Left ventricle myocardium inferior (tissue), 1 donor: Measurements from ENCODE around the gene OLFM4. TPM values are rescaled to one million over a fixed set of nuclear protein-coding genes. Genes with fewer than 3 reads are reported as not detected.

Experiments
- DNase-seq: peaks from one replicate; pipeline ENCODE4 v3.0.0-alpha.2; 2020
- H3K27ac ChIP-seq: fragments of 200-600 bp; replicated peaks from 2 replicates; pipeline ENCODE4 v1.8.0; 2021
- H3K27me3 ChIP-seq: fragments of 200-600 bp; 2 replicates; pipeline ENCODE4 v1.8.0; 2021; ENCODE audit warnings: low read depth
- H3K36me3 ChIP-seq: fragments of 200-600 bp; 2 replicates; pipeline ENCODE4 v1.8.0; 2021
- H3K4me1 ChIP-seq: fragments of 200-600 bp; 2 replicates; pipeline ENCODE4 v1.8.0; 2021
- H3K4me3 ChIP-seq: fragments of 200-600 bp; 2 replicates; pipeline ENCODE4 v1.8.0; 2021; ENCODE audit warnings: mild to moderate bottlenecking, moderate library complexity
- H3K9me3 ChIP-seq: fragments of 200-600 bp; replicated peaks from 2 replicates; pipeline ENCODE4 v1.8.0; 2021
- CTCF ChIP-seq: fragments of 200-600 bp; IDR thresholded peaks from 2 replicates; pipeline ENCODE4 v1.8.0; 2021; ENCODE audit warnings: antibody characterized with exemption, mild to moderate bottlenecking, borderline replicate concordance
- intact Hi-C: fragments of 100-400 bp; cut with micrococcal nuclease; formaldehyde crosslinking; loops from one replicate; pipeline ENCODE4 v1.11.0; 2022
- total RNA-seq: library from RNA; stranded (reverse); fragmentation: NEBNext Ultra II Directional; extraction: Animal tissue kit (Norgen Biotek cat#: 25700); gene quantifications from one replicate; pipeline ENCODE4 v1.2.1, GENCODE V29; 2021
- donor health status: DM: no; HTN: yes; CAD: no; lungs with severe emphysema.

Gene OLFM4
- total RNA-seq, 1 donor from 2014 or later: 0.55 TPM

GRCh38 chr13:53014495-53015443 is 13.8 kb upstream of the OLFM4 start:
- TF ChIP-seq CTCF: no peak
- H3K36me3 ChIP-seq: no peaks in the 10 kb centered on the region
- no peak overlapping the region for H3K4me3 ChIP-seq
- no peaks in the 10 kb centered on the region for H3K27me3 ChIP-seq
- no peaks in the 10 kb centered on the region for H3K9me3 ChIP-seq
- intact Hi-C loops: no loop called here
- H3K4me1 ChIP-seq: no peaks in the 10 kb centered on the region
- no peak for DNase-seq
- no peak overlapping the region for H3K27ac ChIP-seq

GRCh38 chr13:53015971-53016370 is 12.6 kb upstream of the OLFM4 start:
- intact Hi-C loops: no loop called here
- H3K9me3 ChIP-seq: no peaks in the 10 kb centered on the region
- DNase-seq: no peak
- H3K4me1 ChIP-seq: no peaks in the 10 kb centered on the region
- no peak overlapping the region for H3K27ac ChIP-seq
- no peaks in the 10 kb centered on the region for H3K36me3 ChIP-seq
- no peak for TF ChIP-seq CTCF
- H3K4me3 ChIP-seq: no peak overlapping the region
- peaks cover 4% of the 10 kb centered on the region for H3K27me3 ChIP-seq

GRCh38 chr13:53017433-53017970 is 11.1 kb upstream of the OLFM4 start:
- DNase-seq: no peak
- TF ChIP-seq CTCF: no peak

GRCh38 chr13:53018690-53019647 is 9.6 kb upstream of the OLFM4 start:
- Histone ChIP-seq H3K36me3 (no peaks in the 10 kb centered on the region), H3K4me1 (no peaks in the 10 kb centered on the region), H3K27me3 (peaks cover 17% of the 10 kb centered on the region), H3K9me3 (no peaks in the 10 kb centered on the region), H3K27ac (no peak overlapping the region), H3K4me3 (no peak overlapping the region)
- no peak for TF ChIP-seq CTCF
- no peak for DNase-seq
- intact Hi-C loops: no loop called here

More at GRCh38 chr13:53017433-53017970, 11.1 kb upstream of the OLFM4 start:
- Histone ChIP-seq H3K9me3 (no peaks in the 10 kb centered on the region), H3K27ac (no peak overlapping the region), H3K4me3 (no peak overlapping the region), H3K36me3 (no peaks in the 10 kb centered on the region), H3K4me1 (no peaks in the 10 kb centered on the region), H3K27me3 (peaks cover 7% of the 10 kb centered on the region)
- intact Hi-C loops: no loop called here

- intact Hi-C loops: no loop called here
- H3K36me3 ChIP-seq: no peaks in the 10 kb centered on the region
- peaks cover 27% of the 10 kb centered on the region for H3K27me3 ChIP-seq
- no peak overlapping the region for H3K4me3 ChIP-seq
- no peaks in the 10 kb centered on the region for H3K4me1 ChIP-seq
- H3K9me3 ChIP-seq: no peaks in the 10 kb centered on the region
- DNase-seq: no peak
- no peak for TF ChIP-seq CTCF
- no peak overlapping the region for H3K27ac ChIP-seq
Observed at GRCh38 chr13:53020764-53021335, 7.8 kb upstream of the OLFM4 start.
